Measurements from ENCODE around the gene CSF3R. TPM values are rescaled to one million over a fixed set of nuclear protein-coding genes. Genes with fewer than 3 reads are reported as not detected.
"Not testable (repeated sequence)": the region's sequence is repeated elsewhere in the genome, so short reads cannot be mapped to it uniquely, and the experiment has no call there.

Gene CSF3R
- total RNA-seq, 1 experiment from 2014 or later: not detected

GRCh38 chr1:36479505-36480051, 3.1 kb downstream of the CSF3R start:
- DNase-seq: no peak
- H3K27me3 ChIP-seq: peaks cover 38% of the 10 kb centered on the region

DNA sequence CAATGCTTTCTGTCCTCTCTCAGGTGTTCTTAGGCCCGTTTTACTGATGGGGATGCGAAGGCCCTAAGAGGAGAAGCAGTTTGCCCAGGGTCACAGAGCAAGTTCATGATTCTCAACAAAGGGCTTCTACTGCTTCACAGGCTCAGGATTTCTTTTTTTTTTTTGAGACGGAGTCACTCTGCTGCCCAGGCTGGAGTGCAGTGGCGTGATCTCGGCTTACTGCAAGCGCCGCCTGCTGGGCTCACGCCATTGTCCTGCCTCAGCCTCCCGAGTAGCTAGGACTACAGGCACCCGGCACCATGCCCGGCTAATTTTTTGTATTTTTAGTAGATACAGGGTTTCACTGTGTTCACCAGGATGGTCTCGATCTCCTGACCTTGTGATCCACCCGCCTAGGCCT, 5.1 kb downstream of the CSF3R start:
- H3K4me3 ChIP-seq; H3K9me3 ChIP-seq (replicated peaks); H3K27ac ChIP-seq; DNase-seq; H3K36me3 ChIP-seq; H3K4me1 ChIP-seq: not testable (repeated sequence)
- peaks cover 27% of the 10 kb centered on the region for H3K27me3 ChIP-seq

More at GRCh38 chr1:36479505-36480051, 3.1 kb downstream of the CSF3R start:
- Histone ChIP-seq H3K9me3 (replicated peaks) (no peaks in the 10 kb centered on the region), H3K27ac (no peak overlapping the region), H3K4me1 (no peaks in the 10 kb centered on the region), H3K4me3 (no peak overlapping the region), H3K36me3 (no peaks in the 10 kb centered on the region)

DNA sequence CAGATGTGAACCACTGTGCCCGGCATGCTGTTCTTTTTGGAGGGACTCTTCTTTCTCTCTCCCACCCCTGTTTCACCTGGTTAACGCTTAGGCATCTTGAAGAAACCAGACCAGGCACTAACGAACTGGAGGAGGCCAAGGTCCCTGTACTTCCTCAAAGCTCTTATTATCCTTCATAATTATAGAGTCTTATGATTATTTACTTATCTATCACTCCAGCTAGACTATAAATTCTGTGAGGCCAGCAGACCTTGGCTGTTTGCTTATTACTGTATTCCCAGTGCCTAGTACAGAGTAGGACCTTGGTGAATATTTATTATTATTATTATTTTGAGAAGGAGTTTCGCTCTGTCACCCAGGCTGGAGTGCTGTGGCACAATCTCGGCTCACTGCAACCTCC, 5.8 kb downstream of the CSF3R start:
- Histone ChIP-seq H3K36me3 (no peaks in the 10 kb centered on the region), H3K4me1 (no peaks in the 10 kb centered on the region)

GRCh38 chr1:36475910-36476604, 6.7 kb downstream of the CSF3R start:
- Histone ChIP-seq H3K4me3 (no peak overlapping the region), H3K4me1 (no peaks in the 10 kb centered on the region), H3K27ac (no peak overlapping the region), H3K27me3 (peaks cover 19% of the 10 kb centered on the region), H3K36me3 (no peaks in the 10 kb centered on the region), H3K9me3 (replicated peaks) (no peaks in the 10 kb centered on the region)
- no peak for DNase-seq

More for the DNA sequence above, 5.8 kb downstream of the CSF3R start:
- H3K4me3 ChIP-seq: no peak overlapping the region
- H3K9me3 ChIP-seq (replicated peaks): no peaks in the 10 kb centered on the region
- H3K27ac ChIP-seq: no peak overlapping the region
- no peak for DNase-seq
- H3K27me3 ChIP-seq: peaks cover 20% of the 10 kb centered on the region

DNA sequence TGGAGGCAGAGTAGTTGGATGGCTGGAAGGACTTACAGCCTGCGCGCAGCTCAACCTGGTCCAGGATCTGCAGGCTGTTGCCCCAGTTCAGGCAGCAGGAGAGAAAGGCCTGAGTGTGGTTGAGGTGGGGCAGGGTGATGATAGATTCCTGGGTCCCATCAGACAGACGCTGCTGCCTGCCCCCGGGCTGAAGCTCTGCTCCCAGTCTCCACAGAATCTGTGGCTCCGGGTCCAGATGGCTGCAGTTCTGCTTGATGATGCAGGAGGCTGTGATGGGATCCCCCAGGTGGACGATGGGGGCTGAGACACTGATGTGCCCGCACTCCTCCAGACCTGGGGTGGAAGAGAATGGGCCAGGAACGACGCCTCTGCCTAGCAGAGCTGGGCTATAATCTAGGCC, 7.4 kb downstream of the CSF3R start:
- H3K27me3 ChIP-seq: peaks cover 19% of the 10 kb centered on the region

DNA sequence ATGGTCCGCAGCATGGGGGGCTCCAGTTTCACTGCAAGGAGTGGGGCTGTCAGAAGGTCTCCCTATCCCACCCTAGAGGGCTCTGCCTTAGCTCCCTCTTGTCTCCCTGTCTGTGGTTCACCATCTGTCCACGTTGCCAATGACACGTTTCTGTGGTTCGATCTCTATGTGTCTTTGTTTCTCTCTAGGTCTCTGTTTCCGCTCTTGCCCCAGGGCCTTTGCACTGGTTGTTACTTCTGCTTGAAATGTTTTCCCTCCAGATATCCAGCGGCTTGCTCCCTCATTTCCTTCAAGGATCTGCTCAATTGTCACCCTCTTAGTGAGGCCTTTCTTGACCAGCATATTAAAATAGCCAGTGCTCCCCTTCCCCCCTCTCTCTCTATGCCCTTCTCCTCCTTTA, 10.1 kb downstream of the CSF3R start:
- Histone ChIP-seq H3K4me1 (no peaks in the 10 kb centered on the region), H3K4me3 (no peak overlapping the region), H3K9me3 (replicated peaks) (no peaks in the 10 kb centered on the region), H3K27ac (no peak overlapping the region), H3K27me3 (peaks cover 19% of the 10 kb centered on the region), H3K36me3 (no peaks in the 10 kb centered on the region)
- DNase-seq: no peak

More for the DNA sequence above, 7.4 kb downstream of the CSF3R start:
- Histone ChIP-seq H3K36me3 (no peaks in the 10 kb centered on the region), H3K9me3 (replicated peaks) (no peaks in the 10 kb centered on the region), H3K27ac (no peak overlapping the region), H3K4me3 (no peak overlapping the region), H3K4me1 (no peaks in the 10 kb centered on the region)
- DNase-seq: no peak

GRCh38 chr1:36471830-36472641, 10.7 kb downstream of the CSF3R start:
- Histone ChIP-seq H3K27me3 (peaks cover 19% of the 10 kb centered on the region), H3K4me1 (no peaks in the 10 kb centered on the region), H3K27ac (no peak overlapping the region), H3K4me3 (no peak overlapping the region), H3K36me3 (no peaks in the 10 kb centered on the region), H3K9me3 (replicated peaks) (no peaks in the 10 kb centered on the region)
- DNase-seq: peak in 1 of 2 experiments; percentile 10

GRCh38 chr1:36469163-36469562, 13.6 kb downstream of the CSF3R start:
- no peak for DNase-seq
- no peak overlapping the region for H3K4me3 ChIP-seq
- H3K27ac ChIP-seq: no peak overlapping the region
- H3K36me3 ChIP-seq: no peaks in the 10 kb centered on the region
- H3K27me3 ChIP-seq: peaks cover 13% of the 10 kb centered on the region
- peaks cover 3% of the 10 kb centered on the region; the same call in 1 of the 2 replicates for H3K4me1 ChIP-seq
- H3K9me3 ChIP-seq (replicated peaks): no peaks in the 10 kb centered on the region

GRCh38 chr1:36467700-36468455, 14.8 kb downstream of the CSF3R start:
- H3K4me3 ChIP-seq: no peak overlapping the region
- no peaks in the 10 kb centered on the region for H3K36me3 ChIP-seq
- H3K4me1 ChIP-seq: peaks cover 3% of the 10 kb centered on the region; the same call in 1 of the 2 replicates
- H3K27me3 ChIP-seq: peaks cover 5% of the 10 kb centered on the region; the same call in 1 of the 2 replicates
- H3K27ac ChIP-seq: no peak overlapping the region
- no peak for DNase-seq
- H3K9me3 ChIP-seq (replicated peaks): no peaks in the 10 kb centered on the region

- peaks cover 4% of the 10 kb centered on the region; the same call in 1 of the 2 replicates for H3K27me3 ChIP-seq
- no peaks in the 10 kb centered on the region; the same call in 1 of the 2 replicates for H3K36me3 ChIP-seq
- no peak for DNase-seq
- peaks cover 3% of the 10 kb centered on the region; the same call in 1 of the 2 replicates for H3K4me1 ChIP-seq
- no peaks in the 10 kb centered on the region for H3K9me3 ChIP-seq (replicated peaks)
- no peak overlapping the region for H3K4me3 ChIP-seq
- no peak overlapping the region for H3K27ac ChIP-seq
Measured at GRCh38 chr1:36467027-36467410, 15.7 kb downstream of the CSF3R start.

DNA sequence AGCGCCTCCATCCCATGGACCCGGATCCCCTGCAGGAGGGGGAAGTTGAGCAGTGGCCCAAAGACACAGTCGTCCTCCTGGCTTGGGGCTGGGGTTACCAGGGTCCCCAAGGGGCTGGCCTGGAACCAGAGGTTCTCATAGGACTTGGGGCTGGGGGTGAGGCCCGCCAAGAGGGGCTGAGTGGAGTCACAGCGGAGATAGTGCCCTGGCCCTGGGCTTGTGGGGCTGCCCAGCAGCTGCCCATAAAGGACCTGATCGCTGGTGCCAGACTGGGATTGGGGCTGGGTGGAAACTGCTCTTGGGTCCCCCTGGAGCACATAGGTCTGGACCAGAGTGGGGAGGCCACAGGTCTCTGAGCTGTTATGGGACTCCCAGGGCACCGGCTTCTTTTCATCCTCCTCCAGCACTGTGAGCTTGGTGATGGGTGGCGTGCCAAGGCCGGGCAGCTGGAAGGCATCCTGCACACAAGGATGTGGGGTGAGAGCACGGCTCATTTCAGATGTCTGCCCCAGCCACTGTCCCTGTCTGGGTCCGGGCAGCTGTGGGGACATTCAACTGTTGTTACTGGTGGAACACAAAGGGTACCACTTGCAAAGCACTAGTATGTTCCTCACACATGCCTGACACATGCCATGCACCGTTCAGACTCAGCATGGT, 16.2 kb downstream of the CSF3R start:
- Histone ChIP-seq H3K9me3 (replicated peaks) (no peaks in the 10 kb centered on the region), H3K27me3 (peaks cover 3% of the 10 kb centered on the region; the same call in 1 of the 2 replicates), H3K36me3 (no peaks in the 10 kb centered on the region; the same call in 1 of the 2 replicates), H3K4me1 (peaks cover 3% of the 10 kb centered on the region; the same call in 1 of the 2 replicates), H3K4me3 (no peak overlapping the region), H3K27ac (no peak overlapping the region)
- DNase-seq: no peak

- Histone ChIP-seq H3K4me1 (peaks cover 3% of the 10 kb centered on the region; the same call in 1 of the 2 replicates), H3K27me3 (no peaks in the 10 kb centered on the region; the same call in 1 of the 2 replicates), H3K9me3 (replicated peaks) (no peaks in the 10 kb centered on the region), H3K36me3 (peaks cover 5% of the 10 kb centered on the region; the same call in 1 of the 2 replicates), H3K4me3 (no peak overlapping the region), H3K27ac (no peak overlapping the region)
- DNase-seq: no peak
Measured at GRCh38 chr1:36465731-36466369, 16.9 kb downstream of the CSF3R start.

- DNase-seq: no peak
- H3K27me3 ChIP-seq: no peaks in the 10 kb centered on the region
- H3K9me3 ChIP-seq (replicated peaks): no peaks in the 10 kb centered on the region
Measured at GRCh38 chr1:36464605-36465393, 17.9 kb downstream of the CSF3R start.

More at GRCh38 chr1:36464605-36465393, 17.9 kb downstream of the CSF3R start:
- peaks cover 3% of the 10 kb centered on the region; the same call in 1 of the 2 replicates for H3K4me1 ChIP-seq
- H3K36me3 ChIP-seq: peaks cover 12% of the 10 kb centered on the region; the same call in 1 of the 2 replicates
- peak overlapping the region; percentile 78 for H3K27ac ChIP-seq
- H3K4me3 ChIP-seq: peak overlapping the region; percentile 87
